SK-N-SH (cell line): Measurements from ENCODE around the gene TMPRSS11A.

Source experiments
- EP300 ChIP-seq, 2 experiments: IDR thresholded peaks; 2 replicates each; pipeline versions ENCODE4 v1.4.0 to v1.6.1; 2012; ENCODE audit warnings: borderline replicate concordance in 1 of 2, low read depth in 1 of 2, low read length in 1 of 2
- EZH2phosphoT487 ChIP-seq: fragments of 200-600 bp; sonication (generic); IDR thresholded peaks from 2 replicates; pipeline ENCODE4 v1.6.1; 2017; ENCODE audit warnings: low read depth, mixed run types, mild to moderate bottlenecking, antibody characterized with exemption, moderate library complexity, borderline replicate concordance
- MAX ChIP-seq: IDR thresholded peaks from 2 replicates; pipeline ENCODE4 v1.4.0; 2012; ENCODE audit warnings: low read depth
- PBX3 ChIP-seq: IDR thresholded peaks from 2 replicates; pipeline ENCODE4; 2012
- SIN3A ChIP-seq: IDR thresholded peaks from 2 replicates; pipeline ENCODE4 v1.6.1; 2012; ENCODE audit warnings: low read depth, mild to moderate bottlenecking, low read length, moderate library complexity, borderline replicate concordance
- SMC3 ChIP-seq: IDR thresholded peaks from 2 replicates; pipeline ENCODE4 v1.6.1; 2012; ENCODE audit warnings: low read depth, low read length, improper control_type of control experiment
- TF ChIP-seq, protein P1 (sequence below): fragments of 200-600 bp; sonication (generic); IDR thresholded peaks from 2 replicates; pipeline ENCODE4 v1.6.1; 2017; ENCODE audit warnings: antibody characterized with exemption, mild to moderate bottlenecking, moderate library complexity

DNA sequence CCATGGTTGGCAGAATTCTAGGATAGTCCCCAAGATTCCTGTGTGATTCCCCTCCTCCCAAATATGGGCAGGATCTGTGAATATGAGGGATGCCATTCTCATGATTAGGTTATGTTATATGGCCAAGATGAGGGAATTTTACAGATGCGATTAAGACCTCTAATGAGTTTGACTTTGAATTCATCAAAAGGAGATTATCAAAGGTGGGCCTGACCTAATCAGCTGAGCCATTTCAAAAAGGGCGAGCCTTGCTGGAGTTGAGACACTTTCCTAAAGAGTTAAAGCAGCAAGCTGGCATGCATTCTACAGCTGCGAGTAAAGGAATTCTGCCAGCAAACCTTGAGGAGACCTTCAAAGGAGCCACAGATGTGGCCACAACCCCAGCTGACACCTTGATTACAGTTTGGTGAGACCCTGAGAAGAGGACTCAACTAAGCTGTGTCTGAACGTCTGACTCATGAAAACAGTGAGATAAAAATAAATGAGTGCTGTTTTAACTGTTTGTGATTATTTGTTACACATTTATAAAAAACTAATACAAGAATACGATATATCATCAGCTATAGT lies 47.8 kb downstream of the TMPRSS11A start:
- no peak for TF ChIP-seq EP300 (IDR thresholded peaks at IDR 0.05; ENCODE audit: borderline replicate concordance in 1 of 2, low read depth in 1 of 2, low read length in 1 of 2)
- TF ChIP-seq, protein P1, sequence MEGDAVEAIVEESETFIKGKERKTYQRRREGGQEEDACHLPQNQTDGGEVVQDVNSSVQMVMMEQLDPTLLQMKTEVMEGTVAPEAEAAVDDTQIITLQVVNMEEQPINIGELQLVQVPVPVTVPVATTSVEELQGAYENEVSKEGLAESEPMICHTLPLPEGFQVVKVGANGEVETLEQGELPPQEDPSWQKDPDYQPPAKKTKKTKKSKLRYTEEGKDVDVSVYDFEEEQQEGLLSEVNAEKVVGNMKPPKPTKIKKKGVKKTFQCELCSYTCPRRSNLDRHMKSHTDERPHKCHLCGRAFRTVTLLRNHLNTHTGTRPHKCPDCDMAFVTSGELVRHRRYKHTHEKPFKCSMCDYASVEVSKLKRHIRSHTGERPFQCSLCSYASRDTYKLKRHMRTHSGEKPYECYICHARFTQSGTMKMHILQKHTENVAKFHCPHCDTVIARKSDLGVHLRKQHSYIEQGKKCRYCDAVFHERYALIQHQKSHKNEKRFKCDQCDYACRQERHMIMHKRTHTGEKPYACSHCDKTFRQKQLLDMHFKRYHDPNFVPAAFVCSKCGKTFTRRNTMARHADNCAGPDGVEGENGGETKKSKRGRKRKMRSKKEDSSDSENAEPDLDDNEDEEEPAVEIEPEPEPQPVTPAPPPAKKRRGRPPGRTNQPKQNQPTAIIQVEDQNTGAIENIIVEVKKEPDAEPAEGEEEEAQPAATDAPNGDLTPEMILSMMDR = no peak
- TF ChIP-seq PBX3 = no peak
- TF ChIP-seq MAX = no peak
- TF ChIP-seq SIN3A = no peak
- TF ChIP-seq EZH2phosphoT487 = no peak
- no peak for TF ChIP-seq SMC3
